HepG2 (cell line): ENCODE data around the gene GPX7. TPM values are rescaled to one million over a fixed set of nuclear protein-coding genes. Genes with fewer than 3 reads are reported as not detected.
A peak's percentile ranks its signal among the peaks of the same experiment; 100 is the strongest.

Experiments
- HNF4G ChIP-seq, 2 experiments: sonication (generic) in 1 of 2; formaldehyde crosslinking in 1 of 2; IDR thresholded peaks; 2 replicates each; pipeline versions ENCODE4 v1.4.0 to v1.6.1; 2011 to 2020; ENCODE audit warnings: borderline replicate concordance in 2 of 2, low read depth in 2 of 2, mild to moderate bottlenecking in 2 of 2, low read length in 1 of 2, missing genetic modification reagents in 1 of 2, moderate library complexity in 1 of 2
- JARID2 ChIP-seq: sonication (generic); formaldehyde crosslinking; IDR thresholded peaks from 2 replicates; pipeline ENCODE4 v1.8.1; 2023; ENCODE audit warnings: missing genetic modification reagents, inconsistent platforms; ENCODE audit not compliant: insufficient replicate concordance
- MAF1 ChIP-seq: sonication (generic); formaldehyde crosslinking; IDR thresholded peaks from 2 replicates; pipeline ENCODE4 v1.5.0; 2020; ENCODE audit warnings: missing genetic modification reagents, borderline replicate concordance
- NONO ChIP-seq, 2 experiments: fragments of 450-650 bp in 1 of 2; sonication (generic) in 1 of 2; formaldehyde crosslinking in 1 of 2; IDR thresholded peaks in 1 of 2; conservative IDR thresholded peaks in 1 of 2; 2 replicates each; pipeline versions ENCODE4 v1.6.1 to v1.8.0; 2017 to 2022; ENCODE audit warnings: mild to moderate bottlenecking in 1 of 2, missing genetic modification reagents in 1 of 2, moderate library complexity in 1 of 2
- ZFP1 ChIP-seq: IDR thresholded peaks from 2 replicates; pipeline ENCODE4 v1.6.1; 2016
- ZNF547 ChIP-seq: sonication (generic); formaldehyde crosslinking; IDR thresholded peaks from 2 replicates; pipeline ENCODE4 v1.5.1; 2020; ENCODE audit warnings: mild to moderate bottlenecking, missing genetic modification reagents
- ZNF580 ChIP-seq: IDR thresholded peaks from 2 replicates; pipeline ENCODE4 v1.6.1; 2016; ENCODE audit warnings: low read depth, borderline replicate concordance
- ZNF607 ChIP-seq: sonication (generic); formaldehyde crosslinking; IDR thresholded peaks from 2 replicates; pipeline ENCODE4 v1.5.1; 2020; ENCODE audit warnings: missing genetic modification reagents, mild to moderate bottlenecking, borderline replicate concordance
- ZNF788 ChIP-seq: sonication (generic); formaldehyde crosslinking; IDR thresholded peaks from 2 replicates; pipeline ENCODE4 v1.5.0; 2020; ENCODE audit warnings: mild to moderate bottlenecking, missing genetic modification reagents, borderline replicate concordance
- polyA plus RNA-seq, 8 experiments: library from polyadenylated mRNA; depleted of rRNA in 3 of 8; stranded (reverse) in 7 of 8; unstranded in 1 of 8; fragments of >200 nt; fragmentation: Illumina TruSeq in 4 of 8; extraction: Trizol in 4 of 8; gene quantifications; 2 replicates each; pipeline versions ENCODE4 v1.2.1 to v1.2.3, GENCODE V29; 2011 to 2016; ENCODE audit warnings: low read depth in 4 of 8, missing spikeins in 1 of 8, mixed read lengths in 1 of 8; ENCODE audit not compliant: insufficient read depth in 1 of 8
- total RNA-seq, 5 experiments: library from RNA; depleted of rRNA; stranded (reverse); fragments of >200 nt; fragmentation: Illumina TruSeq; extraction: Trizol; gene quantifications; 2 replicates each; pipeline ENCODE4 v1.2.3, GENCODE V29; 2016; ENCODE audit warnings: low read depth in 1 of 5
- TF ChIP-seq, protein P1 (sequence below): sonication (generic); formaldehyde crosslinking; IDR thresholded peaks from 2 replicates; pipeline ENCODE4 v1.4.0; 2020; ENCODE audit warnings: low read depth, mild to moderate bottlenecking, missing genetic modification reagents
- TF ChIP-seq, protein P2 (sequence below): sonication (generic); formaldehyde crosslinking; IDR thresholded peaks from 2 replicates; pipeline ENCODE4 v1.4.0; 2020; ENCODE audit warnings: missing genetic modification reagents
- TF ChIP-seq, protein P3 (sequence below): sonication (generic); formaldehyde crosslinking; IDR thresholded peaks from 2 replicates; pipeline ENCODE4 v1.8.1; 2023; ENCODE audit warnings: mild to moderate bottlenecking, inconsistent platforms, moderate library complexity, missing genetic modification reagents, borderline replicate concordance
- TF ChIP-seq, protein P4 (sequence below), 2 experiments: fragments of 450-650 bp in 1 of 2; sonication (generic) in 1 of 2; formaldehyde crosslinking; IDR thresholded peaks; 2 replicates each; pipeline versions ENCODE4 v1.5.0 to v1.8.0; 2020 to 2022; ENCODE audit warnings: mild to moderate bottlenecking in 1 of 2, missing genetic modification reagents in 1 of 2
- TF ChIP-seq, protein P5 (sequence below): sonication (generic); formaldehyde crosslinking; IDR thresholded peaks from 2 replicates; pipeline ENCODE4 v1.5.0; 2020; ENCODE audit warnings: missing genetic modification reagents
- TF ChIP-seq, protein P6 (sequence below): sonication (generic); formaldehyde crosslinking; IDR thresholded peaks from 2 replicates; pipeline ENCODE4 v1.4.0; 2020; ENCODE audit warnings: mild to moderate bottlenecking, missing genetic modification reagents

GPX7 gene
- total and polyA plus RNA-seq, 2 of the 13 experiments (the other 11 are each of a cell fraction or from before 2014, with no cell fraction given) = 14.1 to 16.2 TPM

DNA sequence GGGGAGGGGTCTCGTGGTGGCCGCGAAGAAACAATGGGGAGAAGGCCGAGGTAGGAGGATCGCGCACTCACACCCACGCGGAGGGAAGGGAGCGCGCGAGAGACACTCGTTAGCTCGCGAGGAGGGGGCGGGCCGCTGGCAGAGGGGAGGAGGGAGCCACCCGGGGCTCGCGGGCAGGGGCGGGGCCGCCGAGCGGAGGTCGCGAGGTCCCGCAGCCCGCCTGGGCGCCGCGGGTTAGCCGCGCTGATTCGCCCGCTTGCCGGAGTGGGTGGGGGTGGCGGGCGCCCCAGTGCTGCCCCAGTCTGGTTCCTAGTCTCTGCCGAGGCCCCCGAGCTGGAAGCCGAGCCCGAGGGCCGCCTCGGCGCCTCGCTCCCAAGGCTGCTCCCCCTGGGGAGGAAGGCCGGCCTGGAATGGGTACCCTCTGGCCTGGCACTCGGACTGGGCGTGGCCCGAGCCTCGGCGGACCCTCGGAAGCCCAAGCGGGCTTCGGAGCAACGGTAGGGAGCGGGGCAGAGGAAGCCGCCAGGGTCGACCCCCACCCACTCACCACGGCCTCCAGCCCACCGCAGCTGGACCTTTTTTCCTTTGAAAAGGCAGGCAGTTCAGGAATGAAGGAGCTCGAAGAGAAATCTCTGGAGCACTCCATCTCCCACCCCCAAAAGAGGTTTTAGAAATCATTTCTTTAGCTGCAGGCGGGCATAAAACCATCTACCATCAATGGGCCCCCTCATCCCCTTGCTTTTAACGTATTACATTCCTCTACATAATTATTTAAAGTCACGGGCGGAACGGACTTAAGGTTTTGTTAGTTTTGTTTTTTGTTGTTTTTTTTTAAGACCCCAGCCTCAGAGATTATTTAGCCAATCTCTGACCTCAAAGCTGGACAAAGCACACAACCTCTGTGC is 48.6 kb upstream of the GPX7 start (continued):
- TF ChIP-seq MAF1 (CRISPR knock-in tag) (0 out of 2 replicates have a peak, but pooled peaks have one; percentile 49), ZNF547 (CRISPR knock-in tag) (peak; percentile 76; the same call in 1 of the 2 replicates), JARID2 (CRISPR knock-in tag) (peak; percentile 69), ZNF607 (CRISPR knock-in tag) (no peak), ZNF788 (CRISPR knock-in tag) (0 out of 2 replicates have a peak, but pooled peaks have one; percentile 28), HNF4G (IDR thresholded peaks at IDR 0.05; ENCODE audit: borderline replicate concordance, low read depth, low read length) (no peak), HNF4G (CRISPR knock-in tag; IDR thresholded peaks at IDR 0.05; ENCODE audit: borderline replicate concordance, low read depth) (0 out of 2 replicates have a peak, but pooled peaks have one; percentile 55), ZFP1 (CRISPR knock-in tag) (no peak), ZNF580 (CRISPR knock-in tag) (0 out of 2 replicates have a peak, but pooled peaks have one; percentile 41), NONO (IDR thresholded peaks at IDR 0.05) (no peak), NONO (CRISPR knock-in tag; conservative IDR thresholded peaks at IDR 0.05) (0 out of 2 replicates have a peak, but pooled peaks have one; percentile 16)
- TF ChIP-seq, protein P1, sequence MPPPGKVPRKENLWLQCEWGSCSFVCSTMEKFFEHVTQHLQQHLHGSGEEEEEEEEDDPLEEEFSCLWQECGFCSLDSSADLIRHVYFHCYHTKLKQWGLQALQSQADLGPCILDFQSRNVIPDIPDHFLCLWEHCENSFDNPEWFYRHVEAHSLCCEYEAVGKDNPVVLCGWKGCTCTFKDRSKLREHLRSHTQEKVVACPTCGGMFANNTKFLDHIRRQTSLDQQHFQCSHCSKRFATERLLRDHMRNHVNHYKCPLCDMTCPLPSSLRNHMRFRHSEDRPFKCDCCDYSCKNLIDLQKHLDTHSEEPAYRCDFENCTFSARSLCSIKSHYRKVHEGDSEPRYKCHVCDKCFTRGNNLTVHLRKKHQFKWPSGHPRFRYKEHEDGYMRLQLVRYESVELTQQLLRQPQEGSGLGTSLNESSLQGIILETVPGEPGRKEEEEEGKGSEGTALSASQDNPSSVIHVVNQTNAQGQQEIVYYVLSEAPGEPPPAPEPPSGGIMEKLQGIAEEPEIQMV (CRISPR knock-in tag) = no peak
- TF ChIP-seq, protein P2, sequence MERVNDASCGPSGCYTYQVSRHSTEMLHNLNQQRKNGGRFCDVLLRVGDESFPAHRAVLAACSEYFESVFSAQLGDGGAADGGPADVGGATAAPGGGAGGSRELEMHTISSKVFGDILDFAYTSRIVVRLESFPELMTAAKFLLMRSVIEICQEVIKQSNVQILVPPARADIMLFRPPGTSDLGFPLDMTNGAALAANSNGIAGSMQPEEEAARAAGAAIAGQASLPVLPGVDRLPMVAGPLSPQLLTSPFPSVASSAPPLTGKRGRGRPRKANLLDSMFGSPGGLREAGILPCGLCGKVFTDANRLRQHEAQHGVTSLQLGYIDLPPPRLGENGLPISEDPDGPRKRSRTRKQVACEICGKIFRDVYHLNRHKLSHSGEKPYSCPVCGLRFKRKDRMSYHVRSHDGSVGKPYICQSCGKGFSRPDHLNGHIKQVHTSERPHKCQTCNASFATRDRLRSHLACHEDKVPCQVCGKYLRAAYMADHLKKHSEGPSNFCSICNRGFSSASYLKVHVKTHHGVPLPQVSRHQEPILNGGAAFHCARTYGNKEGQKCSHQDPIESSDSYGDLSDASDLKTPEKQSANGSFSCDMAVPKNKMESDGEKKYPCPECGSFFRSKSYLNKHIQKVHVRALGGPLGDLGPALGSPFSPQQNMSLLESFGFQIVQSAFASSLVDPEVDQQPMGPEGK (CRISPR knock-in tag) = no peak; the same call in 1 of the 2 replicates
- TF ChIP-seq, protein P3, sequence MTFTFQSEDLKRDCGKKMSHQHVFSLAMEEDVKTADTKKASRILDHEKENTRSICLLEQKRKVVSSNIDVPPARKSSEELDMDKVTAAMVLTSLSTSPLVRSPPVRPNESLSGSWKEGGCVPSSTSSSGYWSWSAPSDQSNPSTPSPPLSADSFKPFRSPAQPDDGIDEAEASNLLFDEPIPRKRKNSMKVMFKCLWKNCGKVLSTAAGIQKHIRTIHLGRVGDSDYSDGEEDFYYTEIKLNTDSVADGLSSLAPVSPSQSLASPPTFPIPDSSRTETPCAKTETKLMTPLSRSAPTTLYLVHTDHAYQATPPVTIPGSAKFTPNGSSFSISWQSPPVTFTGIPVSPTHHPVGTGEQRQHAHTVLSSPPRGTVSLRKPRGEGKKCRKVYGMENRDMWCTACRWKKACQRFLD (CRISPR knock-in tag) = 0 out of 2 replicates have a peak, but pooled peaks have one; percentile 66
- TF ChIP-seq, protein P4, sequence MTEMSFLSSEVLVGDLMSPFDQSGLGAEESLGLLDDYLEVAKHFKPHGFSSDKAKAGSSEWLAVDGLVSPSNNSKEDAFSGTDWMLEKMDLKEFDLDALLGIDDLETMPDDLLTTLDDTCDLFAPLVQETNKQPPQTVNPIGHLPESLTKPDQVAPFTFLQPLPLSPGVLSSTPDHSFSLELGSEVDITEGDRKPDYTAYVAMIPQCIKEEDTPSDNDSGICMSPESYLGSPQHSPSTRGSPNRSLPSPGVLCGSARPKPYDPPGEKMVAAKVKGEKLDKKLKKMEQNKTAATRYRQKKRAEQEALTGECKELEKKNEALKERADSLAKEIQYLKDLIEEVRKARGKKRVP (CRISPR knock-in tag; IDR thresholded peaks at IDR 0.05) = no peak
- TF ChIP-seq, protein P5, sequence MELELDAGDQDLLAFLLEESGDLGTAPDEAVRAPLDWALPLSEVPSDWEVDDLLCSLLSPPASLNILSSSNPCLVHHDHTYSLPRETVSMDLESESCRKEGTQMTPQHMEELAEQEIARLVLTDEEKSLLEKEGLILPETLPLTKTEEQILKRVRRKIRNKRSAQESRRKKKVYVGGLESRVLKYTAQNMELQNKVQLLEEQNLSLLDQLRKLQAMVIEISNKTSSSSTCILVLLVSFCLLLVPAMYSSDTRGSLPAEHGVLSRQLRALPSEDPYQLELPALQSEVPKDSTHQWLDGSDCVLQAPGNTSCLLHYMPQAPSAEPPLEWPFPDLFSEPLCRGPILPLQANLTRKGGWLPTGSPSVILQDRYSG (CRISPR knock-in tag) = no peak
- TF ChIP-seq, protein P6, sequence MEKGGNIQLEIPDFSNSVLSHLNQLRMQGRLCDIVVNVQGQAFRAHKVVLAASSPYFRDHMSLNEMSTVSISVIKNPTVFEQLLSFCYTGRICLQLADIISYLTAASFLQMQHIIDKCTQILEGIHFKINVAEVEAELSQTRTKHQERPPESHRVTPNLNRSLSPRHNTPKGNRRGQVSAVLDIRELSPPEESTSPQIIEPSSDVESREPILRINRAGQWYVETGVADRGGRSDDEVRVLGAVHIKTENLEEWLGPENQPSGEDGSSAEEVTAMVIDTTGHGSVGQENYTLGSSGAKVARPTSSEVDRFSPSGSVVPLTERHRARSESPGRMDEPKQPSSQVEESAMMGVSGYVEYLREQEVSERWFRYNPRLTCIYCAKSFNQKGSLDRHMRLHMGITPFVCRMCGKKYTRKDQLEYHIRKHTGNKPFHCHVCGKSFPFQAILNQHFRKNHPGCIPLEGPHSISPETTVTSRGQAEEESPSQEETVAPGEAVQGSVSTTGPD = no peak
